NB4 (cell line): ENCODE data around the gene VIM.

Source experiments
- DNase-seq: peaks from one replicate; pipeline ENCODE4 v3.0.0; 2010; ENCODE audit warnings: low read depth
- H3K4me3 ChIP-seq: one replicate; pipeline ENCODE4 v1.5.1; 2011; ENCODE audit warnings: mild to moderate bottlenecking, low read depth, low read length, moderate library complexity
- MYC ChIP-seq: IDR thresholded peaks from 2 replicates; pipeline ENCODE4 v1.6.1; 2011; ENCODE audit warnings: low read depth, low read length
- POLR2A ChIP-seq: IDR thresholded peaks from 2 replicates; pipeline ENCODE4 v1.6.1; 2011; ENCODE audit warnings: mild to moderate bottlenecking; ENCODE audit not compliant: insufficient read length; ENCODE audit errors: extremely low read depth
- TF ChIP-seq, protein P1 (sequence below): IDR thresholded peaks from one replicate; pipeline ENCODE4 v1.5.1; 2012; ENCODE audit warnings: low read depth, low read length
- TF ChIP-seq, protein P2 (sequence below): IDR thresholded peaks from 2 replicates; pipeline ENCODE4 v1.6.1; 2011; ENCODE audit warnings: low read depth, low read length

VIM gene

DNA sequence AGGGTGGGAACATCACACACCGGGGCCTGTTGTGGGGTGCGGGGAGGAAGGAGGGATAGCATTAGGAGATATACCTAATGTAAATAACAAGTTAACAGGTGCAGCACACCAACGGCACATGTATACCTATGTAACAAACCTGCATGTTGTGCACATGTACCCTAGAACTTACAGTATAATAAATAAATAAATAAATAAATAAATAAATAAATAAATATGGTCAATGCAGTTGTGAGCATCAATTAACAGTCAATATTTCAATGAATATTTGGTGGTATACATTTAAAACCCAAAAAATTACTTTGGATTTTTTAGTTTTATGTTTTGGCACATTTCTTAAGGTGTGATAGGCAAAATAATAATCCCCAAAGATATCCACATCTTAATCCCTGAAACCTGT lies 42.2 kb upstream of the VIM start:
- DNase-seq, result no peak
- no peak overlapping the region for H3K4me3 ChIP-seq
- TF ChIP-seq, protein P1, sequence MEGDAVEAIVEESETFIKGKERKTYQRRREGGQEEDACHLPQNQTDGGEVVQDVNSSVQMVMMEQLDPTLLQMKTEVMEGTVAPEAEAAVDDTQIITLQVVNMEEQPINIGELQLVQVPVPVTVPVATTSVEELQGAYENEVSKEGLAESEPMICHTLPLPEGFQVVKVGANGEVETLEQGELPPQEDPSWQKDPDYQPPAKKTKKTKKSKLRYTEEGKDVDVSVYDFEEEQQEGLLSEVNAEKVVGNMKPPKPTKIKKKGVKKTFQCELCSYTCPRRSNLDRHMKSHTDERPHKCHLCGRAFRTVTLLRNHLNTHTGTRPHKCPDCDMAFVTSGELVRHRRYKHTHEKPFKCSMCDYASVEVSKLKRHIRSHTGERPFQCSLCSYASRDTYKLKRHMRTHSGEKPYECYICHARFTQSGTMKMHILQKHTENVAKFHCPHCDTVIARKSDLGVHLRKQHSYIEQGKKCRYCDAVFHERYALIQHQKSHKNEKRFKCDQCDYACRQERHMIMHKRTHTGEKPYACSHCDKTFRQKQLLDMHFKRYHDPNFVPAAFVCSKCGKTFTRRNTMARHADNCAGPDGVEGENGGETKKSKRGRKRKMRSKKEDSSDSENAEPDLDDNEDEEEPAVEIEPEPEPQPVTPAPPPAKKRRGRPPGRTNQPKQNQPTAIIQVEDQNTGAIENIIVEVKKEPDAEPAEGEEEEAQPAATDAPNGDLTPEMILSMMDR, result no peak
- TF ChIP-seq, protein P2, sequence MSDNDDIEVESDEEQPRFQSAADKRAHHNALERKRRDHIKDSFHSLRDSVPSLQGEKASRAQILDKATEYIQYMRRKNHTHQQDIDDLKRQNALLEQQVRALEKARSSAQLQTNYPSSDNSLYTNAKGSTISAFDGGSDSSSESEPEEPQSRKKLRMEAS, result no peak
- TF ChIP-seq MYC (no peak), POLR2A (no peak)

DNA sequence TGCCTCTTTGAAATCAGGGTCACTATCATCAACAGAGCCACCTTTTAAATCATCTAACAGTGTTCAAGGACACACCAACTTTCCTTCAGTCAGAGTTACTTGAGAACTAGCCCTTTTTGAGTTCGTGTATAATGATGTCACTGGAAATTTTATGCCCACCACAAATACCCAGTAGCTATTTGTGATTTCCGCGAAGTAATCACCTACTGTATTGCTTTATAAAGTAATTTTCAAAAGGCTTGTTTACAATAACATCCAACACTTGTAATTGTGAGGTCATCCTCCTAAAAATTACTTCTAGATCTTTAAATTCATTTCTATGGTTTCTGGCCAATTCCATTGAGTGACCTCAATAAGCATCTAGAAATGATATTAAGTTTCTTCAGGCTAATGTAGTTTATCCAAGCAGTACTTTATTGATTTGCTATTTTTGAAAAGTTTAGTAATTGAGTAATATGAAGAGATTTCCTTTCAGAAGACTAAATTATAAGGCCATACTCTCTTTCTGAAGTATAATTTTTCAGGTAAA lies 39.3 kb upstream of the VIM start:
- TF ChIP-seq MYC (no peak), POLR2A (no peak)
- TF ChIP-seq, protein P1, result no peak
- TF ChIP-seq, protein P2, result no peak
- H3K4me3 ChIP-seq, result no peak overlapping the region
- DNase-seq, result no peak

DNA sequence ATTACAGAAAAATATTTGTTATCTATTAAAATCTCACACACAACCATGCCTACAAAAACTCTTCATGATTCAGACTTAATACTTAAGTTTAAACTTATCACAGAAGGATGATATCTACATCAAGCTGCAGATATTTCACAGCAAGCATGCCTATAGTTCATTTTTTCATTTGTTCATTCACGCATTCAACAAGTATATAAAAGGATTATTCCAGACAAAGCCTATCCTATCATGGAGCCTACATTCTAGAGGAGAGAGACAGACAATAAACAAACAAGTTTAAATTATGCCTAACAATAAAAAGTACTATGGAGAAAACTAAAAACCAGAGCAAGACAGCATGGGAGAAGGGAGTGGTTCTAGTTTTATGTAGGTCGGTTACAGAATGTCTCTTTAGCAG lies 37.4 kb upstream of the VIM start:
- no peak for DNase-seq
- H3K4me3 ChIP-seq, result no peak overlapping the region
- TF ChIP-seq, protein P2, result no peak
- TF ChIP-seq POLR2A, result no peak
- TF ChIP-seq, protein P1, result no peak
- no peak for TF ChIP-seq MYC

DNA sequence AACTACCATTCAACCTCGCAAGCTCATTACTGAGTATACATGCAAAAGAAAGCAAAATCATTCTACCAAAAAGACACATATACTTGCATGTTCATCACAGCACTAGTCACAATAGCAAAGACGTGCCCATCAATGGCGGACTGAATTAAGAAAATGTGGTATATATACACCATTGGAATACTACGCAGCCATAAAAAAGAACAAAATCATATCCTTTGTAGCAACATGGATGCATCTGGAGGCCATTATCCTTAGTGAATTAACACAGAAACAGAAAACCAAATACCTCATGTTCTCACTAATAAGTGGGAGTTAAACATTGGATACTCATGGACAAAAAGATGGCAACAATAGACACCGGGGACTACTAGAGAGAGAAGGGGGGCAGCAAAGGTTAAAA lies 33.0 kb upstream of the VIM start:
- no peak overlapping the region for H3K4me3 ChIP-seq
- DNase-seq, result no peak
- no peak for TF ChIP-seq MYC
- TF ChIP-seq, protein P1, result no peak
- TF ChIP-seq, protein P2, result no peak
- TF ChIP-seq POLR2A, result no peak

DNA sequence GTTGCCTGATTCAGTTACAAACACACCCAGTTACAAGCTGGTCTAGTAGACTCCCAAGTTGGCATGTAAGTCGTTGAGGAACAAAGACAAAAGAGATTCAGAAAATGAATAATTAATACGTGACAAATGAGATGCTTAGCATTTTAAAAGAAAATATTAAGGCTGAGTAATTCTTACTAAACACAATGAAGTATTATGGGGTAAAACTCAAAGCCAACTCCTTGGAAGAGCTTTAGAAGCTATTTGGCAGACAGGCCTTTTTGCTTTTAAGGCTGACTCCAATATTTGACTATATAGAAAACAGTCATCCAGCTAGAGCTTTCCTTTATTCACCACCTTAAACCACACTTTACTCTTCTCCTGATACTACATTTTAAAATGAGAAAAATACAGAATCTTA lies 32.0 kb upstream of the VIM start:
- TF ChIP-seq, protein P2, result no peak
- TF ChIP-seq POLR2A (no peak), MYC (no peak)
- TF ChIP-seq, protein P1, result no peak
- no peak overlapping the region for H3K4me3 ChIP-seq
- DNase-seq, result no peak
